SK-N-MC (cell line): ENCODE measurements around the gene PRKAB2.
"Not testable (repeated sequence)": the region's sequence is repeated elsewhere in the genome, so short reads cannot be mapped to it uniquely, and the experiment has no call there.

Experiments used
- DNase-seq: peaks from one replicate; pipeline ENCODE4 v3.0.0-alpha.2; 2011; ENCODE audit warnings: low read depth, low spot score
- H3K27ac ChIP-seq: fragments of 200-600 bp; sonication (generic); 2 replicates; pipeline ENCODE4 v1.5.1; 2016; ENCODE audit warnings: mixed run types
- H3K36me3 ChIP-seq: fragments of 200-600 bp; sonication (generic); 2 replicates; pipeline ENCODE4 v1.6.1; 2017; ENCODE audit warnings: antibody characterized with exemption, low read length, mixed read lengths; ENCODE audit not compliant: insufficient read depth
- H3K4me3 ChIP-seq: fragments of 200-600 bp; sonication (generic); 2 replicates; pipeline ENCODE4 v1.5.1; 2016
- H3K9ac ChIP-seq: fragments of 200-600 bp; sonication (generic); 2 replicates; pipeline ENCODE4 v1.8.0; 2017; ENCODE audit warnings: mixed run types, mixed read lengths; ENCODE audit not compliant: insufficient read length
- H3K9me3 ChIP-seq: fragments of 200-600 bp; sonication (generic); 2 replicates; pipeline ENCODE4 v1.6.1; 2017; ENCODE audit warnings: low read depth, mild to moderate bottlenecking, antibody characterized with exemption, low read length, moderate library complexity, mixed read lengths
- EZH2 ChIP-seq: fragments of 200-600 bp; sonication (generic); IDR thresholded peaks from one replicate; pipeline ENCODE4 v1.6.1; 2017; ENCODE audit warnings: antibody characterized with exemption
- FOXP2 ChIP-seq: optimal IDR thresholded peaks from 2 replicates; pipeline ENCODE3; 2011; ENCODE audit warnings: mild to moderate bottlenecking, moderate library complexity; ENCODE audit not compliant: insufficient read depth; ENCODE audit errors: extremely low read length, control extremely low read depth
- POLR2AphosphoS5 ChIP-seq: IDR thresholded peaks from 2 replicates; pipeline ENCODE4 v1.6.1; 2012; ENCODE audit warnings: mild to moderate bottlenecking, low read depth, low read length, borderline replicate concordance

Gene PRKAB2

DNA sequence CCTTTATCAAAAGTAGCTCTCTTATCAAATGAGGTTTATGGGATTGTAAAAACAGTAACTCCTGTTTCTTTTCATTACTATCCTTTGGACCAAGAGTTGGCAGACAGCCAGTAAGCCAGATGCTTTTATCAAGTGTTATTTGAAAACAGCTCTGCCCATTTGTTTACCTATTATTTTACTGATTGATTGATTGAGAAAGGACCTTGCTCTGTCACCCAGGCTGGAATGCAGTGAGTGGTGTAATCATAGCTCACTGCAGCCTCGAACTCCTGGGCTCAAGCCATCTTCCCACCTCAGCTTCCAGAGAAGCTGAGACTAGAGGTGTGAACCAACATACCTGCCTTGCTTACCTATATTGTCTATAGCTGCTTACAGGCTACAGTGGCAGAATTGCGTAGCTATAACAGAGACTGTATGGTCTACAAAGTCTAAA, 3.6 kb downstream of the PRKAB2 start:
- Histone ChIP-seq H3K27ac (no peak overlapping the region), H3K9ac (no peak overlapping the region), H3K36me3 (peaks cover 26% of the 10 kb centered on the region), H3K4me3 (no peak overlapping the region), H3K9me3 (no peaks in the 10 kb centered on the region)
- TF ChIP-seq POLR2AphosphoS5 (no peak), FOXP2 (no peak), EZH2 (no peak)
- no peak for DNase-seq

DNA sequence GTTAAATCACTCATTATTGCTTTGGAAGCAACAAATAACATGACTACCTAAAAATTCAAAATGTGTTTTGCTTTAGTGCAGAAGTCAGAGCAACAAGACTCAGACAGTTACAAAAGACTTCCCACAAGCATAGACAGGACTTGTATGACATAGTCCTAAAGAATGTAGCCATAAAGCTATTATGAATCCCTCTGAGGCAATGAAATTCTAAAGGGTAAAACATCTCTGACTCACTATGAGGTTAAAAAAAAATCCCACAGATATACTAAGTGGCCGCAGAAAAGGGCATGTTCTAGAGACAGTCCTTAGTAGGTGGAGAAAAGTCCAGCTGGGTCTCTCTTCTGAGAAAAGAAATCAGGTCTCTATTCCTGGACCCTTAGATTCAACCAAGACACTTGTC, 4.9 kb downstream of the PRKAB2 start:
- peaks cover 26% of the 10 kb centered on the region for H3K36me3 ChIP-seq
- no peak for DNase-seq
- no peak overlapping the region for H3K27ac ChIP-seq
- H3K9me3 ChIP-seq, result no peaks in the 10 kb centered on the region
- H3K4me3 ChIP-seq, result no peak overlapping the region
- TF ChIP-seq FOXP2 (no peak), EZH2 (no peak), POLR2AphosphoS5 (no peak)
- H3K9ac ChIP-seq, result no peak overlapping the region

DNA sequence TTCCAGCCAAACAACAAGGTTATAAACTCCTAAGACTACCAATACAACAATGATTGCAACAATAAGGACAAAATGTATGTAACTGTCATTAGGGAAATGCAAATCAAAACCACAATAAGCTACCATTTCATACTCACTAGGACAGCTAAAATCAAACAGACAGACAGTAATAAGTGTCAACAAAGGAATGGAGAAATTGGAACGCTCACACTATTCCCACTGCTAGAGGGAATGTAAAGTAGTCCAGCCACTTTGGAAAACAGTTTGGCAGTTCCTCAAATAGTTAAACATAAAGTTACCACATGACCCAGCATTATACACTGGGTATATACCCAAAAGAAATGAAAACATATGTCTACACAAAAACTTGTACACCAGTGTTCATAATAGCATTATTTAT, 9.3 kb downstream of the PRKAB2 start:
- no peak overlapping the region for H3K4me3 ChIP-seq
- no peaks in the 10 kb centered on the region for H3K9me3 ChIP-seq
- no peak for TF ChIP-seq POLR2AphosphoS5
- TF ChIP-seq FOXP2, result no peak
- TF ChIP-seq EZH2, result no peak
- peaks cover 59% of the 10 kb centered on the region for H3K36me3 ChIP-seq
- H3K9ac ChIP-seq, result no peak overlapping the region
- no peak for DNase-seq
- H3K27ac ChIP-seq, result no peak overlapping the region

DNA sequence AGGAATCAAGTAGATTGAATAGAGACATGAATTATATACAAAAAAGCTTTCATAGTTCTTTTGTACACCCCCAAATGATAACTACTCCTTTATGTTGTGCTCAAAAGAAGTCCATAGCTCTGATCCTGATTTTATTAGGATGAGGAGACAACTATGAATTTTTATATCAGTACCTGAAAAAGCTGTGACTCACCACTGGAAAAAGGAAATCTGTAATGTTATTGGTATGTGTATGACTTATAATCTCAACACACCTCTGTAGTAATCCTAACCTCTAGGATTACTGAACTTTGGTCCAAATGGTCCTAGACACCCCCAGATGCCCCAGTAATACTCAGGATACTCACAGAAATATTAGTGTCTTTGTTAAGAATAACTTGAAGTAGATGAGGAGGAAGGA, 10.2 kb downstream of the PRKAB2 start:
- Histone ChIP-seq H3K9ac (no peak overlapping the region), H3K27ac (no peak overlapping the region), H3K4me3 (no peak overlapping the region), H3K36me3 (peaks cover 60% of the 10 kb centered on the region), H3K9me3 (no peaks in the 10 kb centered on the region)
- no peak for TF ChIP-seq FOXP2
- TF ChIP-seq POLR2AphosphoS5, result no peak
- no peak for TF ChIP-seq EZH2
- no peak for DNase-seq

DNA sequence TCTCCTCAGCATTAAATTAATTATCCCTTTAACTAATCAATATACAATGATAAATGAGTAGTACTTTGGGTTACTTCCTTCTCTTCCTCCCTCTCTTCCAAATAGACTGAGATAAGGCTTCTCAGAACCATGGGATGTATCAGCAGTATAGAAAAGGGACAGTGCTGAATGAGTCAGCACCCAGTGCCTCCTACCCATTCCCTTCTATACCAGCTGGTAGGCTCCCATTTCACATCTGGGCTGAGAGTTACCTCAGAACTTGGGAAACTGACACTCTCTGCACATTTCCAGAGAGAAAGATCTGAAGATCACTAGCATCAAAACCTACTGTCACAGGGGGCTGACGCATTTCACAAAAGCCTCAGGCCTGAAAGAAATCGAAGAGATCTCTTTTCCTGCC, 15.2 kb downstream of the PRKAB2 start:
- H3K9me3 ChIP-seq, DNase-seq, H3K27ac ChIP-seq, H3K4me3 ChIP-seq, H3K9ac ChIP-seq: not testable (repeated sequence)
- peaks cover 47% of the 10 kb centered on the region for H3K36me3 ChIP-seq

DNA sequence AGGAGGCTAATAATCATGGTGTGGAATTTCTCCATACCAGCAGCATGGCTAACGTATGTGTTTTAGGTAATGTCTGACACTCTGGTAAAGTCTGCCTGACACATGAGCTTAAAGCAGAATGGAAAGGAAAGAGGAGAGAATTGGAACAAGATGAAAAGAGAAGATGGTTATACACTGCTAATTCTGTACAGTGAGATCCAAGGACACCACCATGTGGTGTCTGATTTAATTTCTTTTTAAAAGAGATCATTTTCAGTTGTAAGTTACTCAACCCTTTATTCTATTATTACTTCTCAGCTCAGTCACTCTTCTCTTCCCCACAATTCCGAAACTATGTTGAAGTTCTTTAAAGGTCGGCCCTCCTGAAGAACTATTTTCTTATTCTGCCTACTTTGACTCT, 15.6 kb downstream of the PRKAB2 start:
- Histone ChIP-seq H3K27ac (no peak overlapping the region), H3K9ac (no peak overlapping the region), H3K9me3 (no peaks in the 10 kb centered on the region), H3K36me3 (peaks cover 47% of the 10 kb centered on the region), H3K4me3 (no peak overlapping the region)
- DNase-seq, result no peak
- no peak for TF ChIP-seq POLR2AphosphoS5
- no peak for TF ChIP-seq EZH2
- no peak for TF ChIP-seq FOXP2

DNA sequence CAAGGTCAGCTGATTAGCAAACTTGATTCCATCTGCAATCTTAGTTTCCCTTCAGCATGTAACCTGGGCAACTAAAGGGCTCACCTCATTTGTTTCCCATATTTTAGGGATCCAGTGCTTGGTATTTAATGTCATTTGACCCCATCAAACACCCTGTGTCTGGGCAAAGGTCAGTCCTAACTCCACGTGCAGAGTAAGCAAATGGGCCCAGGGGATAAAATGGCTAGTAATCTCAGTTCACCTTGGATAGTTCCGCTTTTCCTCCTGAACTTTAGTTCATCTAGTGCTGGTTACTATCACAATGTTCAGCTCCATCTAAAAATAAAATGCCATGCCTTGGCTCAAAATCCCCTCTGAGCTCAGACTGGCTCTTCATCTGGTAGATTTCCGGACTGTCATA, 19.5 kb downstream of the PRKAB2 start:
- Histone ChIP-seq H3K9me3 (no peaks in the 10 kb centered on the region), H3K9ac (no peak overlapping the region), H3K27ac (no peak overlapping the region), H3K36me3 (peaks cover 12% of the 10 kb centered on the region), H3K4me3 (no peak overlapping the region)
- TF ChIP-seq EZH2 (no peak), FOXP2 (no peak), POLR2AphosphoS5 (no peak)
- no peak for DNase-seq

DNA sequence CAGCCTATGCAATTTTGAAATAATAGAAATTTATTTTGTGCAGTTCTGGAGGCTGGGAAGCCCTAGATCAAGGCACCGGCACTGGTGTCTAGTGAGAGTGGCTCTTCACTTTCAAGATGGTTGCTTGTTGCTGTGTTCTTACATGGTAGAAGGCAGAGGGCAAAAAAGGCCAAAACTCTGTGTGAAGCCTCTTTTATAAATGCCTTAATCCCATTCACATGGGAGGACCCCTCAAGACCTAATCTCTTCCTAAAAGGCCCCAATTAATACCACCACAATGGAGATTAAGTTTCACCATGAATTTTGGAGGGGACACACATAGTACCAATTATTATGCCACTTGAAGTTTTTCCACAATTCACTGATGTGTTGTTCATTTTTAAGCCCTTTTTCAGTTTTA, 21.0 kb downstream of the PRKAB2 start:
- no peak for TF ChIP-seq EZH2
- TF ChIP-seq POLR2AphosphoS5, result no peak
- TF ChIP-seq FOXP2, result no peak
- no peak for DNase-seq
- H3K27ac ChIP-seq, result no peak overlapping the region

DNA sequence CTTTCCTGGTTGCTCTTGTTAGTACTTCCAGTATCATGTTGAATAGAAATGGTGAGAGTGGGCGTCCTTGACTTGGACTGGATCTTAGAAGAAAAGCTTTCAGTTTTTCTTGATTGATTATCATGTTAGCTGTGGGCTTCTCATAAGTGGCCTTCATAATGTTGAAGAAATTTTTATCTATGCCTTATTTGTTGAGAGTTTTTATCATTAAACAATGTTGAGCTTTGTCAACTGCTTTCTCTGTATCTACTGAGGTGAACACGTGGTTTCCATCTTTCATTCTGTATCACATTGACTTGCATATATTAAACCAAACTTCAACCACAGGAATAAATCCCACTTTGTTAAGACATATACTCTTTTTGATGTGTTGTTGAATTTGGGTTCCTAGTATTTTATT, 29.4 kb downstream of the PRKAB2 start:
- TF ChIP-seq POLR2AphosphoS5 (no peak), EZH2 (no peak), FOXP2 (no peak)

More for the DNA sequence above, 21.0 kb downstream of the PRKAB2 start:
- Histone ChIP-seq H3K36me3 (0 out of 2 replicates have a peak, but pooled peaks cover 6% of the 10 kb centered on the region), H3K9me3 (no peaks in the 10 kb centered on the region), H3K9ac (no peak overlapping the region), H3K4me3 (no peak overlapping the region)

DNA sequence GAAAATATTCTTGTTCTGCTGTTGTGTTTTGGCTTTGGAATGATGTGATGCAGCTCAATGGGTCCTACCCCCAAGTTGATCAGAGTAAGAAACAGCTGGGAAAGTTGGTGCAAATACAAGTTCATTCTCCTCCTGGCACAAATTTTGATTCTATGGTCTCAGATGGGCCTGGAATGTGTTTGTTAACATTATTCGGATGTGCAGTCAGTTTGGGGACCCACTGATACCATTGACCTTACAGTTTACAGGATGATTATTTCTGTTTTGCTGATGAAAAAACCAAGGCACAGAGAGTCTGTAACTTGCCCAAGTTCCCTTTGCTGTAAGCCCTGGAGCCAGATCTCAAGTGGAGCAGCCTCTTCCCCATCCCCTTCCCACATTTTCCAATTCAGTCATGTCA, 41.5 kb downstream of the PRKAB2 start:
- H3K36me3 ChIP-seq, H3K9ac ChIP-seq: not testable (repeated sequence)

More for the DNA sequence above, 29.4 kb downstream of the PRKAB2 start:
- Histone ChIP-seq H3K4me3 (no peak overlapping the region), H3K27ac (no peak overlapping the region), H3K9me3 (no peaks in the 10 kb centered on the region), H3K9ac (no peak overlapping the region), H3K36me3 (no peaks in the 10 kb centered on the region)
- no peak for DNase-seq

More for the DNA sequence above, 41.5 kb downstream of the PRKAB2 start:
- H3K9me3 ChIP-seq, H3K4me3 ChIP-seq, DNase-seq, H3K27ac ChIP-seq: not testable (repeated sequence)
